GM18508 (cell line): Measurements from ENCODE around the gene RNU6-9.

Experiments used
- ATAC-seq: cut with Tn5 transposase; IDR thresholded peaks from one replicate; pipeline ENCODE4 v1.9.1; 2021; ENCODE audit warnings: moderate number of reproducible peaks; ENCODE audit not compliant: insufficient read depth, unreplicated experiment

Gene RNU6-9

GRCh38 chr19:861141-861755 lies 32.0 kb upstream of the RNU6-9 start:
- ATAC-seq: no peak

DNA sequence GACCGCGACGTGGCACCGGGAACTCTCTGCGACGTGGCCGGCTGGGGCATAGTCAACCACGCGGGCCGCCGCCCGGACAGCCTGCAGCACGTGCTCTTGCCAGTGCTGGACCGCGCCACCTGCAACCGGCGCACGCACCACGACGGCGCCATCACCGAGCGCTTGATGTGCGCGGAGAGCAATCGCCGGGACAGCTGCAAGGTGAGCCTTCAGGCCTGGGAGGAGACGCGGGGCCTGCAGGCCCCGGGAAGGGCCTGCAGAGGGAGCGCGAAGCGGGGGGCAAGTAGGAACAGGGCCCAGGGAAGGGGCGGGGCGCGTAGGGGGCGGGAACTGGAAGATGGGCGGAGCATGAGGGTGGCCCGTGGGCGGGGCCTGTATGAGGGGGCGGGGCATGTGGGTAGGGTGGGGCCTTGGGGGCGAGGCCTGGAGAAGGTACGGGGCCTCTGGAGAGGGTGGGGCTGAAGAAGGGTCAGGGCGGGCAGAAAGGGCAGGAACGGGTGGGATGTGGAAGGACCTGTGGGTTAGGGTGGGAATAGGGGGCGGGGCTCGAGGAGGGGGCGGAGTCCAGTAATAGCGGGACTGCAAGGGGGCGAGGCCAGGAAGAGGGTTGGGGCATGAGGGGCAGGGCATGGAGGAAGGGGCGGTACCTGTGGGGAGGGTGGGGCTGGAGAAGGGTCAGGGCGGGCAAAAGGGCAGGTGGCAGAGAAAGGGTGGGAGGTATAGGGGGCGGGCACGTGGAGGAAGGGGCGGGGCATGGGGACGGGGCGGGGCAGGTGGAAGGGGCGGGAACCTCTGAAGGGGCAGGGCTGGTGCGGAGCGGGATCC lies 31.3 kb upstream of the RNU6-9 start:
- ATAC-seq: no peak

- ATAC-seq: no peak
These were observed 30.5 kb upstream of the RNU6-9 start for GRCh38 chr19:862581-863314.

GRCh38 chr19:863315-863620 lies 30.0 kb upstream of the RNU6-9 start:
- no peak for ATAC-seq

DNA sequence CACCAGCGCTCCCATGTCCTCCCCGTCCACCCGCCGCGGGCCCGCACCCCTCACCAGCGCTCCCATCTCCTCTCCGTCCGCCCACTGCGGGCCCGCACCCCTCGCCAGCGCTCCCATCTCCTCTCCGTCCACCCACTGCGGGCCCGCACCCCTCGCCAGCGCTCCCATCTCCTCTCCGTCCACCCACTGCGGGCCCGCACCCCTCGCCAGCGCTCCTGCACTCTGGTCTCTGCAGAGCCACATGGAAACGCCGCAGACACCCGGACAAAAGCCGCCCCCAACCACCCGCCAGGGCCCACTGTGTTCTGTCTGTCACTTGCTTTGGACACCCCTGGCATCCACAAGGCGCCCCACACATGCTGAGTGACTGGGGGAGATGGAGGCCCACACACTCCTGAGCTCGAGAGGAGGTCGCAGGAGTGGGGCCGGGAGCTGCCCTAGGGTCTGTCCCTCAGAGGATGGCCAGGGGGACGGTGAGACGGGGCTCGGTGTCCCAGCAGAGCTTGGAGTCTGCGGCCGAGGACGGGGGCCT lies 26.4 kb upstream of the RNU6-9 start:
- no peak for ATAC-seq

DNA sequence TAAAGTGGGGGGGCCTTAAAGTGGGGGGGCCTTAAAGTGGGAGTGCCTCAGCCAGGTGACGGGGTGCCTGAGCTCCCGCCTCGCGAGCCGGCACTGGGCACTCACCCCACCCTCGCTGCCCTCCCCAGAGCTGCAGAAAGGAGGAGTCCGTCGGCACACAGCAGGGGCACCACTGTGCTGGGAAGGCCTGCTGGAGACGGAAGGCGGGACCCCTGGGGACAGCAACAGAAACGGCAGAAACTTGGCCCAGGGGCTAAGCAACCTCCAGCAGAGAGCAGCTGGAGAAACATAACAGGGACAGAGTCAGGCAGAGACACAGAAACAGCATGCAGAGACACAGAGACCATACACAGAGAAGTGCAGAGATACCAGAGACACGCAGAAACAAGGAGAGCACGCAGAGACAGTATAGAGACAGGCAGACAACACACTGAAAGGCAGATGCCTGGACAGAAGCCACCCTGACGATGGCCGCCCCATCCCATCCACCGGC lies 25.9 kb upstream of the RNU6-9 start:
- ATAC-seq: no peak

DNA sequence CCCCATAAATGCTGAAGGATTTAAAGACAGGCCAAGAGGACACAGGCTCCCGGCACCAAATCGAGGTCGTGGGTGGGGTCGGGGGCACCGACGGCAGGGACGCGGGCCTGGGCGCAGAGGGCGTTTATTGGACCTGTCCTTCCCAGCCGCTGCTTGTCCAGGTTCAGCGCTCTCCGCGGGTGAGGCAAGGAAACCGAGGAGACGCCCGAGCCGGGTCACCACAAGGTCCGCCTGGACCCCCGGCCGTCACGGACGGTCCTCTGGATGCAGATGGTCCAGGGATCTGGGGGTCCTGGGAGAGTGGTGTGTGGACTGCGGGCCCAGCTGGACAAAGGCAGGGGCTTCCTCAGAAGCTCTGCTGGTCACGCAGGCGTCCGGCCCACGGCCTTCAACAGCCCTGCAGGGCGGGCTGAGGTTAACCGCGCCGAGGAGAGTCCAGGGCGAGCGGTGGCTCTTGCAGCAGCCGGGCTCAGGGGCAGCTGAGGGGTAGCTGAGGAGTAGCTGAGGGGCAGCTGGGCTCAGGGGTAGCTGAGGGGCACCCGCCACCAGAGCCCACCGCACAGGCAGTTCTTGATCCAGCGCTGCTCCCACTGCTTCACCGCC lies 25.3 kb upstream of the RNU6-9 start:
- ATAC-seq: no peak

DNA sequence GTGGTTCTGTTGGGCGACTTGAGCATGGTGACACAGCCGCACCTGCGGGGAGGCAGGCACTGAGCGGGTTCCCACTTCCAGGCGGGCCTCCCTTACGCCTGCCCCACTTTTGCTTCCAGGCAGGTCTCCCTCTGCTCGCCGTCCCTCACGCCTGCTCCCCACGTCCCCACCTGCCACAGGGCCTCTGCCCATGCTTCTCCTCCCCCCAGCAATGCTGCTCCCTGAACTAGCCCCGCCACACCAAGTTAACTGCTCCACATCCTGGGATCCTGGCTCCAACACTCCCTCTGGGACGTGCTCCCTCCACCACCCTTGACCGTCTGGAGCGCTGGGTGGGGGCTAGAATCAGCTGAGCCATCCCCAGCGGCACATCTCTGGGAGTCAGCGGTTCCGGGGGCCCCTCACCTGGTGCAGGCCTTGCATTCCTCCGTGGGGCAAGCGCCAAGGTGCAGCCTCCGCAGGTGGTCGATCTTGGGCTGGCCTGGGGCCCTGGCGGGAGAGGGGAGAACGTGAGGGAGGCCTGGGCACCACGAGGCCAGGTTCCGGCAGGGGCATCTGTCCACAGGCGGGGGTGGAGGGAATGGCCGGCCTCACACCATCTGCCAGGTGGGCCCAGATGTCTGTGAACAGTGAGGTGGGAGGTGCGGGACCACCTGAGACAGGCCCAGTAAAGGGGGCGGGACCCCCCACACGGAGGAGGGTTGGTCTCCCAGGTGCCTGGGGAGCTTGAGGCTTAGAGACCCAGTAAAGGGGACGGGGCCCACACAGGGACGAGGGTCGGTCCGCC lies 24.6 kb upstream of the RNU6-9 start:
- ATAC-seq: no peak

- no peak for ATAC-seq
These were observed 23.8 kb upstream of the RNU6-9 start for GRCh38 chr19:869245-870177.

DNA sequence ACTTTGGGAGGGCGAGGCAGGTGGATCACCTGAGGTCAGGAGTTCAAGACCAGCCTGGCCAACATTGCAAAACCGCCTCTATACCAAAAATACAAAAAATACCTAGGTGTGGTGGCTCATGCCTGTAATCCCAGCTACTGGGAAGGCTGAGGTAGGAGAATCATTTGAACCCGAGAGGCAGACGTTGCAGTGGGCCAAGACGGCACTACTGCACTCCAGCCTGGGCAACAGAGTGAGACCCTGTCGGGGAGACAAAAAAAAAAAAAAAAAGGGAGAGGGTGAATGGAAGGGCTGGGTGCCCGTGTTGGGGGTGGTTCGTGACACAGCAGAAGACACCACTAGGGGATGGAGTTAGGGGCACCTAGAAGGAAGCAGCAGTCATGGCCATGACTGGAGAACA lies 23.0 kb upstream of the RNU6-9 start:
- no peak for ATAC-seq

GRCh38 chr19:870963-871401 lies 22.3 kb upstream of the RNU6-9 start:
- no peak for ATAC-seq

- ATAC-seq: no peak
These were observed 21.6 kb upstream of the RNU6-9 start for GRCh38 chr19:871446-872265.

GRCh38 chr19:872266-872951 lies 20.9 kb upstream of the RNU6-9 start:
- ATAC-seq: no peak

GRCh38 chr19:873084-873483 lies 20.2 kb upstream of the RNU6-9 start:
- ATAC-seq: no peak

DNA sequence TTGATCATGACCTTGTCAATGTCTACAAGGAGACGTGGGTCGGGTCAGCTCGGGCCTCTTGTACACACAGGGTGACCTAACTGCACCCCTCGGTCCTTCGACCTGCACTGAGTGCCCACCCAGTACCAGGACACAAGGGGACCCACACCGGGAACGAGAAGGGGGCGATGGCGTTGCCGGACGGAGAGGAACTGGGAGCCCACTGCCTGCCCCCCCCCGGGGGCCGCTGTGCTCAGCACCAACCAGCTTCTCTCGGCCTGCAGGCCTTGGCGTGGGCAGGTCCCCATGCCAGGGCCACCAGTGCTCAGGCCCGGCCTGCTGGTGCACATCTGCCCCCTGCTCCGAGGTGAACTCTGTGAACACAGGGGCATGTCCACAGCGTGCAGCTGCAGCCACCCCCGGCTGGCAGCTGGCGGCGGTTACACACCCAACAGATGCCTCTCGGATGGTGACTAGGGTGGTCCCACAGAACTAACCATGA lies 19.7 kb upstream of the RNU6-9 start:
- no peak for ATAC-seq

GRCh38 chr19:875265-875879 lies 17.9 kb upstream of the RNU6-9 start:
- no peak for ATAC-seq

- ATAC-seq: no peak
These were observed 17.2 kb upstream of the RNU6-9 start for GRCh38 chr19:876089-876488.
